GM18499 (cell line): Measurements from ENCODE around the gene KCNA10.
"Not testable (repeated sequence)": the region's sequence is repeated elsewhere in the genome, so short reads cannot be mapped to it uniquely, and the experiment has no call there.

Source experiments
- ATAC-seq: cut with Tn5 transposase; IDR thresholded peaks from one replicate; pipeline ENCODE4 v1.9.1; 2021; ENCODE audit warnings: moderate number of reproducible peaks; ENCODE audit not compliant: insufficient read depth, unreplicated experiment

KCNA10 gene

DNA sequence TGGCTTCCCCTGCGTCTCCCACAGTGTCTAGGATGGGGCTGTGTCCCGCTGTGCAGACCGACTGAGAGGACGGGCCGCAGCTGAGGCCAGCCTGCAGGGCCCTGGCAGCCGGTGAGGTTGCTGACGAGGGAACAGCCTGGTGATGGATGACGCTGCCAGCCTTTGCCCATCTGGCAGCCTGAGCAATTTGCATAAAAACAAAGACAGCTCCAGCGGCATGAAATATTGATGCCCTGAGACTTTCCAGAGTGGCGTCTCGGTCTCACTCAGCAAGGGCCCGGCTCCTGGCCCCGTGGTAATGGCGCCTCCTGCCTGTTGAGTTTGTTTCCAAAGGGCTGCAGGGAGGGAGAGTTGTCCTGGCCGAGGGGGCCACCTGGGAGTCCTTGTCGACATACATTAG lies 19.1 kb upstream of the KCNA10 start:
- no peak for ATAC-seq

DNA sequence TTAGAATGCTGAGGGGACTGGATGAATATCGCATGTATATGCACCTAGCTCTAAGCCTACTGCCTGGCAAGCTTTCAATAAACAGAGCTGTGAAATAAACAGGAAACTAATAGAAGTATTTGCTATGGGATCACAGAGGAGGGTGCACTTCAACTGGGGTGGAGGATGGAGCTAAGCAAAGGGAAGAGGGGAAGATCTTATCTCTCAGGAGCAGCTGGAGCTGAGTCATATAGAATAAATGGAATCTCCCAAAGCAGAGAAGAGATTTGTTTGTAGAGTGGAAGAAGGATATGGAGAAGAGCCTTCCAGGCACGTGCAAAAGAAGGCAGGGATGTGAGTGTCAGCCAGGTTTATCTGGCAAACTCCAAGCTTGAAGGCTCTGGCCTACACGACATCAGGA lies 17.0 kb upstream of the KCNA10 start:
- no peak for ATAC-seq

GRCh38 chr1:110533230-110533629 lies 14.3 kb upstream of the KCNA10 start:
- no peak for ATAC-seq

DNA sequence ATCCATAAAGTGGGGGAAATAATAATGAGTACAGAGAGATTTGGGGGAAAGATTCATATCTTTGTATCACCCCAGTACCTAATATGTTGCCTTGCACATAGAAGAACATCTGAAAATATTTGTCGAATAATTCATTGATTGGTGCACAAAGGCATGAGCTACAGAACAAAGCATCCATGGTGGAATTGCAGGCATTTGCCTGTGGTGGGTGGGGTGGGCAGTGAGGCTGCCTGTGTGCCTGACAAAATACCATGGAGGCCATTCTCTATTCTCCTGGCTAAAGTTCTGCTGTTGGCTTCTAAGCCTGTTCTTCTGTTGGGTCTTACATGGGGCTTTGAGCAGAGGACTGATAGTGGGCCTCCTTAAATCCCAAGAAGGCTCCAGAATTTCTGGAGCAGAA lies 10.0 kb upstream of the KCNA10 start:
- ATAC-seq: no peak

DNA sequence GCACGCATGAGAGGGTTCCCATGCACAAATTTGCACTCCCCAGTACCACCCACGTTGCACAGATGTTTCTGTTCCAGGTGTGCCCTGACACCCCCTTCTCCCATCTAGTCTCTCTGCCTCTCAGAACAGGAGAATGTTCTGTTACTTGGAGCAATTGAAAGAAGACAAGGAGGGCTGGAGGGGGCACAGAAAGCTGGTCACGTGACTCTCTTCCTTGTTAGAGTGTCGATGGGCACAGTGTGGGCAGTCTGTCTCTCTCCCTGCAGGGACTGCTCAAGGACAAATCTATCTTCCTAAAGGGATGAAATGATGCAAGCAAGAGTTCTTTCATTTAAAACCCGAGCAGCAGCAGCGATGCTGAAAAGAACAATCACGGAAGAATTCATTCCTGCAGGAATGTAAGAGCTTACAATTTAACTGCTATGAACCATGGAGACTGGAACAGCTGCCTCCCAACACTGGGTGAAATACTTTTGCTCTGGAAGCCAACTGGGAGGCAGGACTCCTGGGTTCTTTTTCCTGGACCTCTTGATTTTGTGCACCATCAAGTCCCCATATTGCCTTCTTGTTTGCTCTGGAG lies 7.3 kb upstream of the KCNA10 start:
- no peak for ATAC-seq

GRCh38 chr1:110525249-110525595 lies 6.2 kb upstream of the KCNA10 start:
- ATAC-seq: no peak

DNA sequence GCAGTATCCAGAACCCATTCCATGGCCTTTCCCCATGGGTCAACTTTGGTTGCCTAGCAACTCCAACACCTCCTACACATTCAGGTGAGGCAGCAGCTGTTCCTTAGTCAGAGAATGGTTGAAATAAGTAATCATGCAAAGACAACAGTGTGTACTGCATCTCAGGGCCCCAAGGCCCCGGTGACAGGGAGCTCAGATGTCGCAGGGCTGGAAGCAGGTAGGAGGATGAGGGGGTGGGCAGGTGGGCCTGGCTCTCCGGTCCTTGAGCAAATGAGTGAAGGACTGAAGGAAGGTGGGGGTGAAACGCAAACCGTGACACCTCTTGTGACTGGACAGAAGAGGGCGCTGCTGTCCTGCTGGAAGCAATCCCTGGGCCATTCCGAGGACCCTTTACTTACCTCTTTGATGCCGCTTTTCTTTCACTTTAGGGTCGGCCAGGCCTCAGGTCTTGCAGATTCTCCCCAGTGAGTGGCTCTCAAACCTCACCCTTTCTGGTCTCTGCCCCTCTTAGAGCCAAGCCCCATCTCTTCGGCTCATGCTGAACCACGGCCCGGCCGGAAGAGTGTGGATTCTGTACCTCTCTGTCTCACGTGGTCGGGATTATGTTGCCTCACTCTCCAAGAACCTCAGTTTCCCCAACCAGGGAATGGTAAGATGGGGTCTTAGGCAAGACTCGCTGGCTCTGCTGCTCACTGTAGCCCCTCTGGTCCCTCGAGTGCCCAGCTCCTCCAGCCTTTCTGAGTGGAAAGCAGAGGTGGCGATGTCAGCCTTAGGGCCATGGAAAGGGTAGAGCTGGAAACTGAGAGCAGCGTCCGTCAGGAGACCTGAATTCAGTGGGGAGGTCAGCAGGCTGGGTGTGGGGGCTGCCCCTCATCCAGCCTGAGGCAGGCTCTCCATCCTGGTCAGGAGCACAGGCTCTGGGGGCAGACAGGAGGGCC lies 5.6 kb upstream of the KCNA10 start:
- no peak for ATAC-seq

GRCh38 chr1:110523011-110523410 lies 4.0 kb upstream of the KCNA10 start:
- ATAC-seq: no peak

GRCh38 chr1:110522560-110522959 lies 3.6 kb upstream of the KCNA10 start:
- ATAC-seq: no peak

- no peak for ATAC-seq
Measured at GRCh38 chr1:110520827-110521226, 1.9 kb upstream of the KCNA10 start.

DNA sequence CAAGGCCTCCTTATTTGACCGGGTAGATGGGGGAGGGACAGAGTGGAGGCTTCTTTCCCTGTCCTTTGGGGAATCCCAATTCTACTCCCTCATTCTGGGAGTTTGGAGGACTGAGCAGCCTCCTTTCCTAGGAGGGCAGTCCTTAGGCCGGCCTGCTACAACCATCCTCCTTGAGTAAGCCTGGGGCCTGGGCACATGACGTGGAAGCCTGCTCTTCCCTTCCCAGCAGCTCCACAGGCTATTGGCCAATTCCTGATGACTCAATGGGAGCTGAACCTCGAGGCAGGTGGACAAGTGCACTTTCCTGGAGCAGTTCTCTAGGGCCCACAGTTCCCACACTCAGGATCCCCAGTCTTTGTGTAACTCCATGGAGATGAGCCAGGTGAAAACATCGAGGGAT lies 3.1 kb downstream of the KCNA10 start:
- no peak for ATAC-seq

- ATAC-seq: no peak
Measured at GRCh38 chr1:110515041-110515440, 3.9 kb downstream of the KCNA10 start.

DNA sequence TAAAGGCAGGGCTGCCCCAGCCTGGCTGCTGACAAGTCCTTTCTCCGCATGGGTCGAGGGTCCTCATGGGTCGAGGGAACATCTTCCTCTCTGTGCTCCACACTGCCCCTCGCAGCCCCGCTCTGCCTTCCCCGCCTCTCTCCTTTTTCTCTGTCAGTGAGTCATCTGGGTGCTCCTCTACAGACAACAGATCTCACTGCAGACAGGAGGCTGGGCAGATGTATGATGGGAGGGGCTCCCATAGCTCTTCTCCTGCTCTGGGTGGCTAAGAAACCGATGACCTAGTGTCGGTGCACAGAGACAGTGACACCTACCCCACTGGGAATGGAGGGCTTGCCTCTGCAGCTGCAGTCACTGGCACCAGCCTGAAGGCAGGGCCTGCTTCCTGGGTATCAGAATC lies 5.5 kb downstream of the KCNA10 start:
- no peak for ATAC-seq

GRCh38 chr1:110511436-110511835 lies 7.5 kb downstream of the KCNA10 start:
- no peak for ATAC-seq

DNA sequence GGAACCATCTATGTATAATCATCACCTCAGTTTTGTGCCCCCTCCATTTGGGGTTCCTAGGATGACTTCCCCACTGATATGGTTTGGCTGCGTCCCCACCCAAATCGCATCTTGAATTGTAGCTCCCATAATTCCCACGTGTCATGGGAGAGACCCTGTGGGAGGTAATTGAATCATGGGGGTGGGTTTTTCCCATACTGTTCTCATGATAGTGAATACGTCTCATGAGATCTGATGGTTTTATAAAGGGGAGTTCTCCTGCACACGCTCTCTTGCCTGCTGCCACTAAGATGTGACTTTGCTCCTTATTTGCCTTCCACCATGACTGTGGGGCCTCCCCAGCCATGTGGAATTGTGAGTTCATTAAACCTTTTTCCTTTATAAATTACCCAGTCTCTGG lies 8.1 kb downstream of the KCNA10 start:
- ATAC-seq: not testable (repeated sequence)

DNA sequence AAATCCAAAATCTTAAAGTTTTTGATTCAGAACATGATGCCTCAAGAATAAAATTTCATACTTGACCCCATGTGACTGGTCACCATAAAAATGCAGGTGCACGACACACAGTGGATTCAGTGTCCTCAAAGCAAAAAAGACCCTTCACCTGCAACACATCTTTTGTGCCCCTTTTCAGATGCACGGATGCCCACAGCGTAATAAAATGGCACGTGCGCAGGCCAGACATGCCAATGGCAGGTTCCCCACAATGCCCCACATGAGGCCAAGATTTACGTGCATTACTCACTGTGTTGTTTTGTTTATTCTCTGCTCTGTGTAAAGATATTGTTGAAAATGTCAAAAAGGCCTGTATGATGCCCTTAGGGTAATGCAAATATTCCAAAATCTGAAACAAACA lies 9.3 kb downstream of the KCNA10 start:
- no peak for ATAC-seq

GRCh38 chr1:110508028-110508940 lies 10.7 kb downstream of the KCNA10 start:
- ATAC-seq: no peak

DNA sequence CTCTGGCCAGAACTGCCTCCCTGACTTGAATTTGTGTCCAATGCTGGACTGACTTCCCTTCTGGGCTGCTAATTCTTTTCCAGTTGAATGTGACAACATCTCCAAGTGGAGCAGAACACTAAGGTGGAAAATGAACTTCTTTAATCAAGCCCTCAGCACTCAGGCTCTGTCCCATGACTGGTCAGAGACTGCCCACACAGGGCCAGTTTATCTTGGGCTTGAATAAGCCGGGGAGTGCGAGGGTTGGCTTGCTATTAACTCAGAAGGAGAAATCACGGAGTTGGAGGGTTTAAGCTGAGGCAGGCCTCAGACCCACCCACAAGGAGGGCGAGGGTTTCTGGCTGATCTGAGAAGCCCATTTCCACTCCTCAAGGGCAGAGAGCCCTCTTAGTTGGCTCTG lies 12.4 kb downstream of the KCNA10 start:
- ATAC-seq: no peak

DNA sequence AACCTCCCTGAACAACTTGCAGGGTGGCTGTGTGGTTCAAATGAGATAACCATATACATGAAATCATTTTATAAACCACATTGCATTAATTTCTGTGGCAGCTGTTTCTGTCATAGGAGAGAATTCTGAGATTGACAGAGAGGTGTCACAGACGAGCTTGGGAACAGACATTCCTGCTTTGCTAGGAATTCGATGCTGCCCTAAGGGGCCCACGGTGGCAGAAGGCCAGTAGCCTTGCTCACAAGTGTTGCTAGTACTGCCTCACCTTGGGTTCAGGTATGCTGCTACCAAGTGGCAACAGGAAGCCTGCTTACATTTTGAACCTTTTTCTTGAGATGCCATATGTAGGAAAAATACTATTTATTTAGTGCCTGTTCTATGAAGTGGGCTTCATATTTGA lies 13.4 kb downstream of the KCNA10 start:
- ATAC-seq: no peak

GRCh38 chr1:110504226-110504625 lies 14.7 kb downstream of the KCNA10 start:
- no peak for ATAC-seq

- no peak for ATAC-seq
Measured at GRCh38 chr1:110503471-110503870, 15.5 kb downstream of the KCNA10 start.
